Spleen (tissue), 11 donors: ENCODE data around the gene CUL1. TPM values are rescaled to one million over a fixed set of nuclear protein-coding genes. Genes with fewer than 3 reads are reported as not detected.
A peak's percentile ranks its signal among the peaks of the same experiment; 100 is the strongest.

Experiments used
- DNase-seq: peaks from one replicate; pipeline ENCODE4 v3.0.0-alpha.2; 2020
- H3K27ac ChIP-seq, 8 donors: fragments of 200-600 bp; sonication (generic) in 7 of 8; 1 replicate in 4 of 8; 2 replicates in 4 of 8; pipeline versions ENCODE4 v1.5.0 to v1.8.0; 2016 to 2021; ENCODE audit warnings: inconsistent platforms in 4 of 8, mild to moderate bottlenecking in 4 of 8, moderate library complexity in 1 of 8
- H3K27me3 ChIP-seq, 7 donors: fragments of 200-600 bp; sonication (generic) in 6 of 7; replicated peaks in 1 of 7; 1 replicate in 4 of 7; 2 replicates in 3 of 7; pipeline versions ENCODE4 v1.5.0 to v1.8.0; 2016 to 2021; ENCODE audit warnings: inconsistent platforms in 3 of 7, mild to moderate bottlenecking in 1 of 7
- H3K36me3 ChIP-seq, 6 donors: fragments of 200-600 bp; sonication (generic) in 5 of 6; 1 replicate in 4 of 6; 2 replicates in 2 of 6; pipeline versions ENCODE4 v1.5.0 to v1.8.0; 2016 to 2021; ENCODE audit warnings: inconsistent platforms in 2 of 6
- H3K4me1 ChIP-seq, 6 donors: fragments of 200-600 bp; sonication (generic) in 5 of 6; 1 replicate in 3 of 6; 2 replicates in 3 of 6; pipeline versions ENCODE4 v1.5.0 to v1.8.0; 2016 to 2021; ENCODE audit warnings: inconsistent platforms in 3 of 6
- H3K4me3 ChIP-seq, 8 donors: fragments of 200-600 bp; sonication (generic) in 7 of 8; 1 replicate in 4 of 8; 2 replicates in 4 of 8; pipeline versions ENCODE4 v1.5.0 to v1.8.0; 2016 to 2021; ENCODE audit warnings: inconsistent platforms in 4 of 8, mild to moderate bottlenecking in 4 of 8, moderate library complexity in 2 of 8
- H3K9me3 ChIP-seq, 8 donors: fragments of 200-600 bp; sonication (generic) in 7 of 8; 1 replicate in 4 of 8; 2 replicates in 4 of 8; pipeline versions ENCODE4 v1.5.0 to v1.8.0; 2016 to 2021; ENCODE audit warnings: inconsistent platforms in 4 of 8
- CTCF ChIP-seq, 11 experiments: fragments of 200-600 bp in 7 of 11; fragments of 450-650 bp in 4 of 11; sonication (generic) in 4 of 11; IDR thresholded peaks in 8 of 11; conservative IDR thresholded peaks in 3 of 11; 1 replicate in 7 of 11; 2 replicates in 4 of 11; pipeline versions ENCODE4 v1.4.0 to v1.8.0; 2016 to 2021; ENCODE audit warnings: antibody characterized with exemption in 11 of 11, inconsistent platforms in 4 of 11, mild to moderate bottlenecking in 1 of 11
- POLR2A ChIP-seq, 3 donors: fragments of 450-650 bp; IDR thresholded peaks; one replicate each; pipeline ENCODE4 v1.5.1; 2017; ENCODE audit warnings: antibody characterized with exemption in 3 of 3, mild to moderate bottlenecking in 1 of 3
- POLR2AphosphoS5 ChIP-seq, 3 donors: sonication (generic); formaldehyde crosslinking; IDR thresholded peaks; one replicate each; pipeline ENCODE4 v1.5.1; 2017; ENCODE audit warnings: antibody characterized with exemption in 3 of 3
- WGBS, 5 donors: extraction: QIAGEN DNeasy Blood & Tissue Kit in 3 of 5; methylation state at CpG; one replicate each; pipeline versions ENCODE4 v1.1.5 to v1.1.7; 2013 to 2018; 5-methylcytosine and 5-hydroxymethylcytosine counted together
- intact Hi-C: fragments of 100-400 bp; cut with DNase I; formaldehyde crosslinking; loops from one replicate; pipeline ENCODE4 v1.15.0; 2023; ENCODE audit warnings: low total_unique reads
- polyA plus RNA-seq, 3 donors: library from polyadenylated mRNA; stranded (reverse); fragments of 200-250 nt; gene quantifications; one replicate each; pipeline ENCODE4 v1.2.1, GENCODE V29; 2013
- total RNA-seq, 7 donors: library from RNA; depleted of rRNA in 3 of 7; stranded (reverse); fragments of >200 nt in 3 of 7; fragmentation: NEBNext Ultra II Directional in 4 of 7; extraction: Animal tissue kit (Norgen Biotek cat#: 25700) in 4 of 7; gene quantifications; one replicate each; pipeline versions ENCODE4 v1.1.0 to v1.2.1, GENCODE V29; 2016 to 2021
- donor health status: healthy with polysubstance abuse.
- donor health status: DM: no; HTN: no; CAD: no; lungs with moderate emphysema.
- donor health status: DM: no; HTN: no; CAD: no.
- donor health status: Bipolar disorder and iron deficiency.
- donor health status: healthy.
- donor health status: DM: no; HTN: no; CAD: no.
- donor health status: DM: yes; HTN: yes; CAD: no.

Gene CUL1
- total and polyA plus RNA-seq, 10 donors, result 19.8 to 54.6 (median 42.7) TPM

- intact Hi-C loops, result no loop called here
- no peak for TF ChIP-seq CTCF (IDR thresholded peaks at IDR 0.05 in 8 of 11, conservative IDR thresholded peaks at IDR 0.05 in 3 of 11)
- no peak for TF ChIP-seq POLR2AphosphoS5 (IDR thresholded peaks at IDR 0.05)
- no peak for TF ChIP-seq POLR2A (IDR thresholded peaks at IDR 0.05)
- 82 to 93% (median 91%) methylated on average over 10 of the region's 10 CpGs for WGBS, 5 donors
- H3K27me3 ChIP-seq, result no peaks in the 10 kb centered on the region
- H3K4me1 ChIP-seq, result no peaks in the 10 kb centered on the region
- H3K4me3 ChIP-seq, result no peak overlapping the region
- H3K27ac ChIP-seq, result no peak overlapping the region
- H3K36me3 ChIP-seq, result peaks cover 7 to 100% (median 87%) of the 10 kb centered on the region in 6 donors
- DNase-seq, result no peak
- H3K9me3 ChIP-seq, result no peaks in the 10 kb centered on the region
These were observed 98.1 kb downstream of the CUL1 start for GRCh38 chr7:148796841-148797240.

- H3K9me3 ChIP-seq, result no peaks in the 10 kb centered on the region
- H3K36me3 ChIP-seq, result peaks cover 7 to 94% (median 62%) of the 10 kb centered on the region in 6 donors
- no peaks in the 10 kb centered on the region for H3K4me1 ChIP-seq
- DNase-seq, result no peak
- H3K4me3 ChIP-seq, result no peak overlapping the region
- intact Hi-C loops, result no loop called here
- WGBS, 5 donors, result 76 to 91% (median 82%) methylated on average over 8 to 10 of the region's 10 CpGs
- no peaks in the 10 kb centered on the region for H3K27me3 ChIP-seq
- TF ChIP-seq POLR2AphosphoS5 (IDR thresholded peaks at IDR 0.05) (no peak), CTCF (IDR thresholded peaks at IDR 0.05 in 8 of 11, conservative IDR thresholded peaks at IDR 0.05 in 3 of 11) (no peak), POLR2A (IDR thresholded peaks at IDR 0.05) (no peak)
- no peak overlapping the region for H3K27ac ChIP-seq
These were observed 101.3 kb downstream of the CUL1 start for GRCh38 chr7:148799893-148800555.

- Histone ChIP-seq H3K4me1 (no peaks in the 10 kb centered on the region), H3K9me3 (no peaks in the 10 kb centered on the region), H3K27me3 (no peaks in the 10 kb centered on the region), H3K36me3 (peaks cover 7 to 92% (median 59%) of the 10 kb centered on the region in 6 donors), H3K27ac (no peak overlapping the region), H3K4me3 (no peak overlapping the region)
- TF ChIP-seq CTCF (IDR thresholded peaks at IDR 0.05 in 8 of 11, conservative IDR thresholded peaks at IDR 0.05 in 3 of 11), result no peak
- no peak for TF ChIP-seq POLR2AphosphoS5 (IDR thresholded peaks at IDR 0.05)
- no peak for TF ChIP-seq POLR2A (IDR thresholded peaks at IDR 0.05)
- DNase-seq, result no peak
- 90 to 96% (median 94%) methylated on average over 13 of the region's 13 CpGs for WGBS, 5 donors
- intact Hi-C loops, result no loop called here
These were observed 102.0 kb downstream of the CUL1 start for GRCh38 chr7:148800677-148801076.

- intact Hi-C loops, result no loop called here
- Histone ChIP-seq H3K9me3 (no peaks in the 10 kb centered on the region), H3K27ac (no peak overlapping the region), H3K4me3 (no peak overlapping the region), H3K36me3 (peaks cover 7 to 92% (median 61%) of the 10 kb centered on the region in 6 donors), H3K27me3 (no peaks in the 10 kb centered on the region), H3K4me1 (no peaks in the 10 kb centered on the region)
- TF ChIP-seq POLR2AphosphoS5 (IDR thresholded peaks at IDR 0.05), result peak in 2 of 3 donors; percentile 17 to 35
- no peak for TF ChIP-seq POLR2A (IDR thresholded peaks at IDR 0.05)
- no peak for TF ChIP-seq CTCF (IDR thresholded peaks at IDR 0.05 in 8 of 11, conservative IDR thresholded peaks at IDR 0.05 in 3 of 11)
- WGBS, 5 donors, result 89 to 97% (median 96%) methylated on average over 10 of the region's 10 CpGs
- DNase-seq, result no peak
These were observed 103.4 kb downstream of the CUL1 start for GRCh38 chr7:148802101-148802493.
